HEK293T (cell line): Measurements from ENCODE around the gene MLLT3.

Source experiments
- CTCF ChIA-PET: fragments of 350-600 bp; formaldehyde crosslinking; extraction: SDS; loops from one replicate; lab custom pipeline; 2021; ENCODE audit warnings: antibody characterized with exemption, inconsistent platforms; lab: Yijun Ruan, JAX
- POLR2A ChIA-PET: fragments of 350-600 bp; formaldehyde crosslinking; extraction: SDS; loops from one replicate; lab custom pipeline; 2020; ENCODE audit warnings: antibody characterized with exemption, inconsistent platforms; lab: Yijun Ruan, JAX
- DNase-seq: peaks from one replicate; pipeline ENCODE4 v3.0.0; 2012; ENCODE audit warnings: mixed read lengths; ENCODE audit errors: extremely low spot score
- ARNT ChIP-seq: fragments of 450-650 bp; IDR thresholded peaks from 2 replicates; pipeline ENCODE4 v1.6.1; 2017; ENCODE audit warnings: mild to moderate bottlenecking
- BHLHE40 ChIP-seq: fragments of 450-650 bp; IDR thresholded peaks from 2 replicates; pipeline ENCODE4 v1.6.1; 2016; ENCODE audit warnings: mild to moderate bottlenecking, moderate library complexity, borderline replicate concordance
- CTBP1 ChIP-seq: fragments of 450-650 bp; IDR thresholded peaks from 2 replicates; pipeline ENCODE4 v1.6.1; 2016; ENCODE audit warnings: borderline replicate concordance
- ELF4 ChIP-seq: fragments of 450-650 bp; IDR thresholded peaks from 2 replicates; pipeline ENCODE4 v1.6.1; 2017; ENCODE audit warnings: antibody characterized with exemption
- FOXA1 ChIP-seq: fragments of 450-650 bp; IDR thresholded peaks from 2 replicates; pipeline ENCODE4 v1.6.1; 2016; ENCODE audit warnings: mild to moderate bottlenecking
- FOXK2 ChIP-seq: fragments of 450-650 bp; IDR thresholded peaks from 2 replicates; pipeline ENCODE4 v1.6.1; 2016; ENCODE audit warnings: mild to moderate bottlenecking
- FOXM1 ChIP-seq: fragments of 450-650 bp; IDR thresholded peaks from 2 replicates; pipeline ENCODE4 v1.6.1; 2017; ENCODE audit warnings: mild to moderate bottlenecking, borderline replicate concordance
- HDGF ChIP-seq: fragments of 450-650 bp; IDR thresholded peaks from 2 replicates; pipeline ENCODE4 v1.6.1; 2017; ENCODE audit warnings: antibody characterized with exemption, borderline replicate concordance
- L3MBTL2 ChIP-seq: fragments of 450-650 bp; conservative IDR thresholded peaks from 2 replicates; pipeline ENCODE4 v1.6.1; 2016; ENCODE audit warnings: mild to moderate bottlenecking
- LEF1 ChIP-seq: fragments of 450-650 bp; IDR thresholded peaks from 2 replicates; pipeline ENCODE4 v1.6.1; 2017; ENCODE audit warnings: mild to moderate bottlenecking, borderline replicate concordance
- NFRKB ChIP-seq: fragments of 450-650 bp; IDR thresholded peaks from 2 replicates; pipeline ENCODE4 v1.6.1; 2016; ENCODE audit warnings: mild to moderate bottlenecking, moderate library complexity
- PKNOX1 ChIP-seq: fragments of 450-650 bp; IDR thresholded peaks from 2 replicates; pipeline ENCODE4 v1.6.1; 2016
- SP1 ChIP-seq: fragments of 450-650 bp; IDR thresholded peaks from 2 replicates; pipeline ENCODE4 v1.6.1; 2017
- SUZ12 ChIP-seq: fragments of 450-650 bp; IDR thresholded peaks from 2 replicates; pipeline ENCODE4 v1.6.1; 2016; ENCODE audit warnings: mild to moderate bottlenecking
- TARDBP ChIP-seq: fragments of 450-650 bp; IDR thresholded peaks from 2 replicates; pipeline ENCODE4 v1.6.1; 2016
- ZNF384 ChIP-seq: fragments of 450-650 bp; IDR thresholded peaks from 2 replicates; pipeline ENCODE4 v1.6.1; 2016

Gene MLLT3

GRCh38 chr9:20331095-20331685 lies 291.1 kb downstream of the MLLT3 start:
- TF ChIP-seq SUZ12 (no peak), PKNOX1 (no peak), NFRKB (no peak), L3MBTL2 (no peak), LEF1 (no peak), FOXK2 (no peak), SP1 (no peak), FOXM1 (no peak), HDGF (no peak), ARNT (no peak), FOXA1 (no peak), ELF4 (no peak), TARDBP (no peak)
- ChIA-PET POLR2A (no interaction called here), CTCF (interaction anchor here (0.6 kb wide), 1 partner anchor 108 kb away, joined by 3 read pairs; no protein-coding TSS in a partner anchor)
- no peak for DNase-seq

DNA sequence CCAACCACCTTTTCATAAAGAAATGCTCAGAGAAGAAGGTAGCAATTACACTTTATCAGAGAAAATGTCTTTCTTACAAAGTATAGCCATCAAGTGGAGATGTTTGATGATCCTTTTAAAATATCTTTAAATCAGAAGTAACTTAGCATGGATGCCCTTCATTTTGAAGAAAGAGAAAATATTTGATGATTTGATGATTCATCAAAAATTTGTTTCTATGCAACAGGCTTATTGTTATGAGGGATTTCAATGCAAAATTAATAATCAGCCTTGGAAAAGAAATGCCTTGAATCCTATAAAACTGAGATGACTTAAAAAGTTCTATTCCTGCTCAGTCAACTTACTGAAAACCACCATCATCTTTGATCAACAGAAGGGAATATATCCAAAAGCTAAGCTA lies 291.6 kb downstream of the MLLT3 start:
- TF ChIP-seq FOXM1 (no peak), CTBP1 (no peak), SP1 (no peak), BHLHE40 (no peak), LEF1 (no peak), TARDBP (no peak), PKNOX1 (no peak), ARNT (no peak), ELF4 (no peak), HDGF (no peak), FOXA1 (no peak), SUZ12 (no peak), FOXK2 (no peak), ZNF384 (no peak)
- ChIA-PET POLR2A (no interaction called here), CTCF (no interaction called here)
- DNase-seq: no peak

DNA sequence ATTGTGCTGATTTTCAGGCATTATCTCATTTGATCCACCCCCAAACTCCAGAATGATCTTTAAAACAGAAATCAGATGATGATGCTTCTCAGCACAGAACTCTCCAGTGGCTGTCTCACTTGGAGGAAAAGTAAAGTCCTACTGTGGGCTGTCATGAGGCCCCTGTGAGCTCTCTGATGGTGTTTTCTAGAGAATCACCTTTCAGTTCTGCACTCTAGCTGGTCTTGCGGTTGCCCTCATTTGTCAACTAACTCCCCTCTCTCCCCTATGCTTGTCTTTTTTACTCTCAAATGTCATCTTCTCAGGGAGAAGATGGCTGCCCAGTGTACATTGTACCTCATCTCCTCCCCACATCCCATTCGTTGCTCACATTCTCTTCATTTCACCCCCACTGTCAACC lies 295.8 kb downstream of the MLLT3 start:
- DNase-seq: no peak
- ChIA-PET CTCF (no interaction called here), POLR2A (no interaction called here)
- TF ChIP-seq CTBP1 (no peak), ELF4 (no peak), ZNF384 (no peak), HDGF (no peak), BHLHE40 (no peak), FOXA1 (no peak), SP1 (no peak), SUZ12 (no peak), FOXM1 (no peak), NFRKB (no peak), ARNT (no peak), FOXK2 (no peak), TARDBP (no peak), L3MBTL2 (no peak), PKNOX1 (no peak), LEF1 (no peak)

GRCh38 chr9:20325008-20325407 lies 297.3 kb downstream of the MLLT3 start:
- TF ChIP-seq HDGF: no peak
- TF ChIP-seq ZNF384: no peak
- TF ChIP-seq TARDBP: no peak
- TF ChIP-seq LEF1: no peak
- TF ChIP-seq ELF4: no peak
- TF ChIP-seq SUZ12: no peak
- no peak for TF ChIP-seq CTBP1
- TF ChIP-seq FOXK2: no peak
- no peak for TF ChIP-seq L3MBTL2
- no peak for TF ChIP-seq FOXM1
- no peak for TF ChIP-seq BHLHE40
- no peak for TF ChIP-seq PKNOX1
- TF ChIP-seq ARNT: no peak
- TF ChIP-seq SP1: no peak
- no peak for TF ChIP-seq NFRKB
- no peak for TF ChIP-seq FOXA1
- ChIA-PET CTCF (no interaction called here), POLR2A (no interaction called here)
- DNase-seq: no peak

DNA sequence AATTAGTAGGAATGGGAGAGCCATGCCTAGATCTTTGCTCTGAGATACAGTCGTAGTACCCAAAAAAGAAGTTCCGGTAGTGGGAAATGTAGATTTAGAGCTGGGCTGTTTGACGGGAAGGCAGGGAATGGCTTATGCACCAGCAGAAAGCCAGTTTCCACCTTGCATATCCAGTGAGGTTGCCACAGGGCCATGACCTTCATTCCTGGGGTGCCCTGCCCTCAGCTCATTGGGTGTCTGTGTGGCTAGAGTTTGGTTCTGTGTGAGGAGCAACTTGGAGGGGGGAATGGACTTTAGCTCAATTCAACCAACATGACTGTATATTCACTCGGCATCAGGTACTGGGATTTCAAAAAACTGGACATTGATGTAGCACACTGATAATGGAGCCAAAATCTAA lies 300.1 kb downstream of the MLLT3 start:
- POLR2A ChIA-PET: no interaction called here
- TF ChIP-seq FOXK2 (no peak), HDGF (no peak), FOXM1 (no peak), LEF1 (no peak), BHLHE40 (no peak), SUZ12 (no peak), L3MBTL2 (no peak), ELF4 (no peak), PKNOX1 (no peak), CTBP1 (no peak), NFRKB (no peak), TARDBP (no peak), ZNF384 (no peak), SP1 (no peak), FOXA1 (no peak), ARNT (no peak)
- no peak for DNase-seq
- CTCF ChIA-PET: interaction anchor here (1.0 kb wide), 1 partner anchor 12 kb away, joined by 3 read pairs; no protein-coding TSS in a partner anchor
